Stimulated activated CD8-positive, alpha-beta memory T cell treated with anti-CD3 and anti-CD28 coated beads, Interleukin-12 subunit alpha, Interleukin-12 subunit beta, amount 100 ng/mL, for 24 hours (primary cell): ENCODE data around the gene BRI3BP.
"Not testable (repeated sequence)": the region's sequence is repeated elsewhere in the genome, so short reads cannot be mapped to it uniquely, and the experiment has no call there.

ENCODE experiments used
- DNase-seq: peaks from one replicate; pipeline ENCODE4 v3.0.0-alpha.2; 2020; ENCODE audit errors: extremely low read depth

BRI3BP gene

DNA sequence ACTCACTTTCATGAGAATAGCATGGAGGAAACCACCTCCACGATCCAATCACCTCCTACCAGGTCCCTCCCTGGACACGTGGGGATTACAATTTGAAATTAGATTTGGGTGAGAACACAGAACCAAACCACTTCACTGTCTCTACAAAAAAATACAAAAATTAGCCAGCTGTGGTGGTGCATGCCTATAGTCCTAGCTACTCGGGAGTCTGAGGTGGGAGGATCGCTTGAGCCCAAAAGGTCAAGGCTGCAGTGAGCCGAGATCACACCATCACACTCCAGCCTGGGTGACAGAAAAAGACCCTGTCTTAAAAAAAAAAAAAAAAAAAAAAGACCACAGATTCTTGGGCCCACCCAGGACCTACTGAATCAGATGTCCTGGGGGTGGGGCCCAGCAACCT is 28.3 kb downstream of the BRI3BP start:
- no peak for DNase-seq

GRCh38 chr12:125023065-125023464 is 29.6 kb downstream of the BRI3BP start:
- DNase-seq: no peak

DNA sequence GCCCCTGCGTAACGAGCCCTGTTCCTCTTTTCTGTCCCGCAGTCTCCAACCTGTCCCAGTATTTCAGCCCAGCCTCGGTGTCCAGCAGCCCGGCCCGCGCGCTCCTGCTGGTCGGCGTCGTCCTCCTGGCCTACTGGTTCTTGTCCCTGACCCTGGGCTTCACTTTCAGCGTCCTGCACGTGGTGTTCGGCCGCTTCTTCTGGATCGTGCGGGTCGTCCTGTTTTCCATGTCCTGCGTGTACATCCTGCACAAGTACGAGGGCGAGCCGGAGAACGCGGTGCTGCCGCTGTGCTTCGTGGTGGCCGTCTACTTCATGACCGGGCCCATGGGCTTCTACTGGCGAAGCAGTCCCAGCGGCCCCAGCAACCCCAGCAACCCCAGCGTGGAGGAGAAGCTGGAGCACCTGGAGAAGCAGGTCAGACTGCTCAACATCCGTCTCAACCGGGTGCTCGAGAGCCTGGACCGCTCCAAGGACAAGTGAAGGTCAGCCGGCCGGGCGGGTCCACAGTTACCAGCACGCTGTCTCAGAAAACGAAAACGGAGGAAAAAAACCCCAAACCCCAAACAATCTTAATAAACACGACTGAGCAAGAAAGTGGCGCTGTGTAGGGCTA is 31.6 kb downstream of the BRI3BP start:
- DNase-seq: no peak

DNA sequence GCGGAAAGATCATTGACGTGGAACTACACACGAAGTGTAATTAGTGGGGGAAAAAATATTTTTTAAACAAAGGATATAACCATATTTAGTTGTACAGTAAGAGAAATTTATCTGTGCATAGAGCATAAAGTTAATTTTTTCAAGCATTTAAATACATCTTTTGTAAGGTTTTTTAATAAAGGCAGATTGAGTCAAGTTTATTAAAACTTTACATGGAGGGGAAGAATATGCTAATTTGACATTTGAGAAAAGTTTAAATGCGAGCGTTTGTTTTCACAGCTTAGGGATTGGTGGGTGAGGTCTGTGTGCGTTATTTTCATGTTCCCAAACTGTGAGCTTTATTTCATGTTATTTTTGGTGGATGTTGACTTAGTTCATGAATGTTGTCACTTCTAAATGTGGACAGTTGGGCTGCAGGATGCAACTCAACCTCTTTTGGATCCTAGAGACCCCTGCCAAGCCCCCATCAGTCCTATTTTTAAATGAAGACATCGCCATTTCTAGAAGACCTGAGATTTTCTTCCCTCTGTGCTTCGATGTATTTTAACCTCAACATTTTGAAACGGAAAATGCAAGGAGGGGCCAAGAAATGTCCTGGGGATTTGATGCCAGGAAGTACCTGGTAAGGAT is 32.3 kb downstream of the BRI3BP start:
- no peak for DNase-seq

- DNase-seq: no peak
Observed at GRCh38 chr12:125028106-125028505, 34.7 kb downstream of the BRI3BP start.

DNA sequence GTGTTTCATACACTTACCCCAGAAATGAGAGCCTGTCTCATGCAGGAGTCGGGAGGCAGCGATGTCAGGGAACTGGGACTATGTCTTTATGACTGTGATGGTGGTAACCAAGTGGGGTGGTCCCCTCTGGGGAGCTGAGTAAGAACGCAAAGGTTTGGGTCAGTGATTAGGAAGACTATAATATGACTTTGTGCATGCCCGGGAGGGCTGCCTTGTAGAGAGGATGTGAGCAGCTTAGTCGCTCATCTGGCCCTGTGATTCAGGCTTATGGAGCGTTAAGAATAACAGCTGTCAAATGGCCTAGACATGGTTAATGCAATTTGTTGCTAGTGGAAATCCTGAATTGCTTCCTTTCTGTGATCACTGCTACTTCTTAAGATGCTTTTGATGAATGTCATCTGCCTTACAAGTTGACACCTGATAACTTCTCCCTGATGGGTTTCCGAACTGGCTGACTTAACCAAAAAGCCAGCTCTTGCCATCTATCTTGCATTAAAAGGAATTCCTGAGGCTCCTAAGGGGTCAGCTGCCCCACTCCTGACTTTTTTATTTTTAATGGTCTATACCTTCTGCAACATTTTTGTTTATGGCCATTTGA is 36.4 kb downstream of the BRI3BP start:
- DNase-seq: no peak

DNA sequence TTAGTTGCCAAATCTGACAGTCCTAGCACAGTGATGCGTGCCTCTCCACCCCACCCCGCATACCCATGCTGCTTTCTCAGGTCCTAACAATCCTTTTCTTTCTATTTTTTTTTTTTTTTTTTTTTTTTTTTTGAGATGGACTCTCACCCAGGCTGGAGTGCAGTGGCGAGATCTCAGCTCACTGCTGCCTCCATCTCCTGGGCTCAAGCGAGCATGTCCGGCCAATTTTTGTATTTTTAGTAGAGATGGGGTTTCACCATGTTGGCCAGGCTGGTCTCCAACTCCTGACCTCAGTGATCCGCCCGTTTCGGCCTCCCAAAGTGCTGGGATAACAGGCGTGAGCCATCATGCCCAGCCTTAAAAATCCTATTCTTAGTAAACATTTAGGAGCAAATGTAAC is 38.0 kb downstream of the BRI3BP start:
- DNase-seq: not testable (repeated sequence)

DNA sequence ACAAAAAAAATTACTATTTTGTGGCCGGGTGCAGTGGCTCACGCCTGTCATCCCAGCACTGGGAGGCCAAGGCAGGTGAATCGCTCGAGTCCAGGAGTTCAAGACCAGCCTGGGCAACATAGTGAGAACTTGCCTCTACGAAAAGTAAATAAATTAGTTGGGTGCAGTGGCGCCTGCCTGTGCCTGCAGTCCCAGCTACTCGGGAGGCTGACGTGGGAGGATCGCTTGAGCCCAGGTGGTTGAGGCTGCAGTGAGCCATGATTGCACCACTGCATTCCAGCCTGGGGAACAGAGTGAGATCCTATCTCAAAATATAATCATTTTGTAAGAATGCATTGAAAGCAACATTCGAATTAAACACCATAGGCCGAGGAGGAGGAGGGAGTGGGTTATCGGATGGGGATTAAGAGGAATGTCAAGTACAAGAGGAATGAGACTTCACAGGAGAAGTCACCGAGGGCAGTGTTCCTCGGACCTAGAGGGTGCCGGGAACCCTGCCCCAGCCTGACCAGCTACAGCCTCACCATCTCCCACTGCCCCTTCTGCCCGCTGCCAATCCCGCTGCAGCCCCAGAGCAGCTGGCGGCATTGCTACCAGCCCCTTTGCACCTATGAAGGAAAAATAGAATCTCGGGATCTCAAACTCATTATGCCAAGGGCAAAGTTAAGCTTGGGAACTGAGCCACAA is 39.2 kb downstream of the BRI3BP start:
- DNase-seq: no peak

DNA sequence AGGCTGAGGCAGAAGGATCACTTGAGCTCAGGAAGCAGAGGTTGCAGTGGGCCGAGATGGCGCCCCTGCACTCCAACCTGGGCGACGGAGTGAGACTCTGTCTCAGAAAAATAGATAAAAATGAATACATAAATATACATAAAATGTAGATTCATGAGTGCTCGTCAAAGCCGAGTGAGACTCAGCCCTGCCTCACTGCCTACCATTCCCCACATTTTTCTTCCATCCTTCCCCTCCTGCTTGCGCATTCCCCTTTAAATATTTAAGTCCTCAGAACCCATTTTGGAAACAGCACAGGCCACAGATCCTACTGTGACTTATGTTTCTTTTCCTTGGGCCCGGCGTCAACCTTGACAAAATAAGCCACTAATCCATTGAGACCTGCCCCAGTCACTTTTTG is 39.8 kb downstream of the BRI3BP start:
- no peak for DNase-seq

GRCh38 chr12:125038976-125039625 is 45.7 kb downstream of the BRI3BP start:
- DNase-seq: no peak

- no peak for DNase-seq
Observed at GRCh38 chr12:125049093-125049458, 55.6 kb downstream of the BRI3BP start.

DNA sequence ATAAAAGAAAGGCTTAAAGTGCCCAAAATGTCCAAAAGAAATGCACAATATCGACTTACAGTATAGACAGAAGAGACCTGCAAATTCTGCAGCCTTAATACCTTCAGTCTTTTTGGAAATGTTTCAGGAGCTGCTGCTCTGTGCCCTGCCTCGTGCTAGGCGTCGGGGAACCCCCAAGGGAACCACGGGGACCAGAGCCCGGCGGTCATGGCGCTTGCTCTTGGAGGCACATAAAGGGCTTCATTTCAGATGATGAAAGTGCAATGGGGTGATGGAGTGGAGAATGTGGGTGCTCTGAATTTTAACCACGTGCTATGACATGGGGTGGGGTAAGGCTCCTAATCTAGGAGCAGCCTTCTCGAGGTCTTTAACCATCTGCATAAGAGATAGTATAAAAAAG is 57.0 kb downstream of the BRI3BP start:
- no peak for DNase-seq

DNA sequence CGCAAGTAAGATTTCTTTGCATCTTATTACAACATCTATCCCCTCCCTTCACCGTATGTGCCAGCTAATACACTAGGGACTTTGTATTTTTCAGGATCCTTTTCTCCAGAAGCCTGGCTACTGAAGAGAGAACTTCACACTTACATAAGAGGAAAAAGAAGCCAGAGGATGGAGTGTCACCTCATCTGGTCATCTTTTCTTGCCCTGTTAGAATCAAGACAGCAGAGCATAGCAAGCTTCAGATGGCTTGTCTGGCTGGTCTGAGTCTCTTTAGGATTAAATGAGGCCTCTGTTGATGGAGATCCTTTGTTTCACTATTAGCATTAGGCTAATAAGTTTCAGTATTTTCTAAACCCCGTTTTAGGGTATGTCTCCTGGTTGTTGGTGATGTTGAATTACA is 57.4 kb downstream of the BRI3BP start:
- no peak for DNase-seq

DNA sequence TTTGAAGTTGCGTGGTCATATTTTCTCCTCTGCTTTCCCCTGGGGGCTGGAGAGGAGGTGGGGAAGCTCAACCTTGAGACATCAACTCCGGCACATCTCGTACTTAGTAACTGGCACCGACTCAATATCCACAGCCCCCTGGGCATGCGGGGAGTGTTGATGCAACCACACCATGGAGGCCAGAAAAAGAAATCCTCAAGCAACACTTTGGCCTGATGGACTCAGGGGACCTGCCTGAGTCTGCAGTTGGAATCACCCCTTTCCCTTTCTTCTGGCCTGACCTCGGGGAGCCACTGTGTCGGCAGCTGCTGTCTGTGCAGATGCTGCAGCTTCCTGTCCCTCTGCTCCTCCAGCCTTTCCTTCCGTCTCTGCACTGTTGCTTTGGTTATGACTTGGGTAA is 60.4 kb downstream of the BRI3BP start:
- no peak for DNase-seq

DNA sequence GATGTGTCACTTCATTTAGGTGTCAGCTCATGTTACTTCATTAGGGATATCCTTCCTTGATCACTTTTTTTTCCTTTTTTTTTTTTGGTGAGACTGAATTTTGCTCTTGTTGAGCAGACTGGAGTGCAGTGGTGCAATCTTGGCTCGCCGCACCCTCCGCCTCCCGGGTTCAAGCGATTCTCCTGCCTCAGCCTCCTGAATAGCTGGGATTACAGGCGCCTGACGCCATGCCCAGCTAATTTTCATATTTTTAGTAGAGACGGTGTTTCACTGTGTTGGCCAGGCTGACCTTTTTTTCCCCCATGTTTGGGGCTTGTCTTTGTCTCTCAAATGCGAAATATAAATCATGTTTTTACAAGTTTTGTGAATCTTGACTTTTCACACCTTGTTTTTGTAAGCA is 62.1 kb downstream of the BRI3BP start:
- no peak for DNase-seq

DNA sequence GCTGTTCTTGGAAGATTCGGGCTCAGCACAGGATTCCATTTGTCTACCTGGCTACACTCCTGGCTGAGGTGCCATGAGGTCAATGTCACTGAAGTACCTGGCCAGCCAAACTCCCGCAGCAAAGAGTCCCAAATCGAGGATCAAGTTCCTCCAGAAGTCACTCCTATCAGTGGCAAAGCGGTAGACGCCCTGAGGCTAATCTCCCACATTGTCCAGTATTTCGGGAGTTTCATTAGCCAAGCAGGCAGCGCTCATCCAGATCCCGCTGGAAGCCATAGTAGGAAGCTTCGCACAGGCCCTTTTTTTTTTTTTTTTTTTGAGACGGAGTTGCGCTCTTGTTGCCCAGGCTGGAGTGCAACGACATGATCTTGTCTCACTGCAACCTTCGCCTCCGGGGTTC is 62.9 kb downstream of the BRI3BP start:
- DNase-seq: no peak

DNA sequence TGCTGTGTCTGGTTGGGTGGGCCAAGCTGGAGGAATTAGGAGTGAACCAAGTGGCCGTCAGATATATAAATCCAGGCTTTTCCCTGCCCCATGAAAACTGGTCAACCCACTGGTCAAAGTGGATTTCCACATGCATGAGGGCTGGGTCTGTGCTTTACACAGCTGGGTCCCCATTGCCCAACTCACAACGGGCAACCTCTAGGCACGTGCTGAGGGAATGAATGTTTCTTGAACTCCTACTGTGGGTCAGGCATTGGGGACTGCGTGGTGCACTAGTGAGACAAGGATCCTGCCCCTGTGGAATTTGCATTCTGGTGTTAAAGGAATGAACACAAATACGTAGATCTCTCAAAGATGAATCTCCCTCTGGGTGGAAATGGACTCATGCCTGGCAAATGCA is 64.3 kb downstream of the BRI3BP start:
- DNase-seq: no peak

- DNase-seq: no peak
Observed at GRCh38 chr12:125061229-125061628, 67.8 kb downstream of the BRI3BP start.

GRCh38 chr12:125063522-125063921 is 70.1 kb downstream of the BRI3BP start:
- DNase-seq: not testable (repeated sequence)

DNA sequence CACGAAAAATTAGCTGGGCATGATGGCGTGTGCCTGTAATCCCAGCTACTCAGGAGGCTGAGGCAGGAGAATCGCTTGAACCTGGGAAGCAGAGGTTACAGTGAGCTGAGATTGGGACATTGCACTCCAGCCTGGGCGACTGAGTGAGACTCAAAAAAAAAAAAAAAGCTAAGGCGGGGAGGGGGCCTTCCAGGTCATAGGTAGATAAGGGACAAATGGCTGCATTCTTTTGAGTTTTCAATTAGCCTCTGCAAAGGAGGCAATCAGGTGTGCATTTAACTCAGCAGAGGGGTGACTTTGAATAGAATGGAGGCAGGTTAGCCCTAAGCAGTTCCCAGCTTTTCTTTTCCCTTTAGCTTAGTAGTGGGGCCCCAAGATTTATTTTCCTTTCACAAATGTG is 71.0 kb downstream of the BRI3BP start:
- DNase-seq: no peak

GRCh38 chr12:125065021-125065918 is 71.8 kb downstream of the BRI3BP start, which contains the start of gene AACS:
TSS of gene AACS (plus strand) at chr12:125065435. CDS start at chr12:125065585, 150 bp downstream.
- peak; percentile 46 for DNase-seq
